GM10248 (cell line): ENCODE measurements around the gene RUBCN.
"Not testable (repeated sequence)": the region's sequence is repeated elsewhere in the genome, so short reads cannot be mapped to it uniquely, and the experiment has no call there.

Experiments
- CTCF ChIA-PET: fragments of 300-600 bp; sonication (Branson Sonifier 250); formaldehyde crosslinking; extraction: SDS; loops from one replicate; lab custom pipeline; 2021; ENCODE audit warnings: antibody characterized with exemption; lab: Yijun Ruan, JAX
- POLR2A ChIA-PET: fragments of 350-650 bp; sonication (Branson Sonifier 250); formaldehyde crosslinking; extraction: SDS; loops from one replicate; lab custom pipeline; 2020; ENCODE audit warnings: antibody characterized with exemption; lab: Yijun Ruan, JAX
- DNase-seq: peaks from one replicate; pipeline ENCODE4 v3.0.0; 2012; ENCODE audit errors: extremely low spot score
- TF ChIP-seq, protein P1 (sequence below): IDR thresholded peaks from 2 replicates; pipeline ENCODE4 v1.5.1; 2012; ENCODE audit warnings: mild to moderate bottlenecking, low read depth; ENCODE audit errors: extremely low read depth, missing control alignments, control extremely low read depth

Gene RUBCN

DNA sequence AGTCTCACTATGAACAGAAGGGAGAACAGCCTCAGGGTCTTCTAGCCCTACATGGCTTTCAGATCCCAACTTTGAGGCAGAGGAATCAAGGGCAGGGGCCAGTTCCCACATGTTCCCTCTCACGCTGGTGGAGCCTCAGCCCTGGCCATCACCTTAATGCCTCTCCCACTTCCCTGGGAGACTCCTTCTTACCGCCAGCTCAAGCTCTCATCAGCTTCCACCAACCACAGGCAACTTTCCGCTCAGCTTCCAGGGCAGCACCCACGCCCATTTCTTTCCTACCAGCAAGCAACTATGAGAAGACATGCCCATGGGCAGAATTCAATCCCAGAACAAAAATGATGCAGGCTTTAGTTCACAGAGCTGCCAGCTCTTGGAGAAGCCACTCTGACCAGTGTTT lies 63.5 kb downstream of the RUBCN start:
- POLR2A ChIA-PET: no interaction called here
- CTCF ChIA-PET: interaction anchor here (1.0 to 1.8 kb wide), 6 partner anchors 11 to 74 kb away, joined by 3 to 8 read pairs (median 3); no protein-coding TSS in a partner anchor
- no peak for DNase-seq
- TF ChIP-seq, protein P1, sequence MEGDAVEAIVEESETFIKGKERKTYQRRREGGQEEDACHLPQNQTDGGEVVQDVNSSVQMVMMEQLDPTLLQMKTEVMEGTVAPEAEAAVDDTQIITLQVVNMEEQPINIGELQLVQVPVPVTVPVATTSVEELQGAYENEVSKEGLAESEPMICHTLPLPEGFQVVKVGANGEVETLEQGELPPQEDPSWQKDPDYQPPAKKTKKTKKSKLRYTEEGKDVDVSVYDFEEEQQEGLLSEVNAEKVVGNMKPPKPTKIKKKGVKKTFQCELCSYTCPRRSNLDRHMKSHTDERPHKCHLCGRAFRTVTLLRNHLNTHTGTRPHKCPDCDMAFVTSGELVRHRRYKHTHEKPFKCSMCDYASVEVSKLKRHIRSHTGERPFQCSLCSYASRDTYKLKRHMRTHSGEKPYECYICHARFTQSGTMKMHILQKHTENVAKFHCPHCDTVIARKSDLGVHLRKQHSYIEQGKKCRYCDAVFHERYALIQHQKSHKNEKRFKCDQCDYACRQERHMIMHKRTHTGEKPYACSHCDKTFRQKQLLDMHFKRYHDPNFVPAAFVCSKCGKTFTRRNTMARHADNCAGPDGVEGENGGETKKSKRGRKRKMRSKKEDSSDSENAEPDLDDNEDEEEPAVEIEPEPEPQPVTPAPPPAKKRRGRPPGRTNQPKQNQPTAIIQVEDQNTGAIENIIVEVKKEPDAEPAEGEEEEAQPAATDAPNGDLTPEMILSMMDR: no peak

DNA sequence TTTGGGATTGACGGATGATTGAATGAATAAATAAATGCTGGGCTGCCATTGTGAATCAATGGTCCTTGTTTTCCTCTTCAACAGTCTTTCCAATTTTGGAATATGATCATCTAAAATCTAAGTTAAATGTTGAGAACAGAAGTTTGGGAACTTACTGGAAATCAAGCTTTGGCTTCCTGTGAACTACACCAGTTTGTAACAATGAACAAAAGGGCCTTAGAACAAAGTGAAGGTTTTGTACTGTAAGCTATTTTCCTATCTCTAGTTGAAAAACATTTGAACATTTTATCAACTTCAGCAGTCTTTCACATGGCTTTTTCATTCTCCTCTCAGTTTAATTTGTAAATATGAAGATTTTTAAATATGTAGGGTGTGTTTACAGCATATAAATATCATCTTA lies 66.3 kb downstream of the RUBCN start:
- CTCF ChIA-PET: interaction anchor here (1.0 to 2.8 kb wide), 3 partner anchors 12 to 71 kb away, joined by 4 to 12 read pairs (median 9); no protein-coding TSS in a partner anchor
- TF ChIP-seq, protein P1: no peak
- POLR2A ChIA-PET: no interaction called here
- no peak for DNase-seq

DNA sequence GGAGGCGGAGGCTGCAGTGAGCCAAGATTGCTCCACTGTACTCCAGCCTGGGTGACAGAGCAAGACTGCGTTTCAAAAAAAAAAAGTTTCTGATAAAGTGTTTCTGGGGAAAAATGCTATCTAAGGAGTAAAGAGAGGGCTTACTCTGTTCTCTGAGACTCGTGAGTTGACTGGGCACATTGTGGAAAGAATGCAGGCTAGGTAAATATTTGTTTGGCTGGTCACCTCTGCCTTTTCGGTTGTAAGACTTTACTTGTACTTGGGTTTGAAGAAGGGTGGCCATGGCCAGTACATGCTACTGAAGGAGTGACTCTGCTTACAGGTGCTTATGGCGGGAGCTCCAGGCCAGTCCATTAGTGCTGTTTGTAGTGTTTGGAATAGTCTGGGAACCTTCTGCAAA lies 68.7 kb downstream of the RUBCN start:
- ChIA-PET CTCF (interaction anchor here (1.6 kb wide), 1 partner anchor 69 kb away, joined by 4 read pairs; no protein-coding TSS in a partner anchor), POLR2A (no interaction called here)
- no peak for DNase-seq
- TF ChIP-seq, protein P1: no peak

DNA sequence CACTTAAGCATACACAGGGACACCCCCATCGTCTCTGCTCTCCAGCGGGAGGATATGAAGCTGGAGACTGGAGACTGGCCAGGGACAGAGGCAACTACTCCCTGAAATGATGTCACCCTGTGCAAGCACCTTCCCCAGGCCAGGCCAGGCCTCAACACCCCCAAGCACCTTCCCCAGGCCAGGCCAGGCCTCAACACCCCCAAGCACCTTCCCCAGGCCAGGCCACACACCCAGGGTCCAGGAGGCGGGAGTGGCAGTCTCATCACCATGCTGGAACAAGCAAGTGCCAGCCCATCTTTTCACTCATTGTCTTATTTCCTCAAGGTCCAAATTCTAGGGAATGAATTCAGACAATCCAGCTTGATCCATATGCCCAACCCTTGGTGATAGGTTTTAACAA lies 69.4 kb downstream of the RUBCN start:
- CTCF ChIA-PET: interaction anchor here (1.6 kb wide), 1 partner anchor 68 kb away, joined by 4 read pairs; no protein-coding TSS in a partner anchor
- POLR2A ChIA-PET, DNase-seq: not testable (repeated sequence)

DNA sequence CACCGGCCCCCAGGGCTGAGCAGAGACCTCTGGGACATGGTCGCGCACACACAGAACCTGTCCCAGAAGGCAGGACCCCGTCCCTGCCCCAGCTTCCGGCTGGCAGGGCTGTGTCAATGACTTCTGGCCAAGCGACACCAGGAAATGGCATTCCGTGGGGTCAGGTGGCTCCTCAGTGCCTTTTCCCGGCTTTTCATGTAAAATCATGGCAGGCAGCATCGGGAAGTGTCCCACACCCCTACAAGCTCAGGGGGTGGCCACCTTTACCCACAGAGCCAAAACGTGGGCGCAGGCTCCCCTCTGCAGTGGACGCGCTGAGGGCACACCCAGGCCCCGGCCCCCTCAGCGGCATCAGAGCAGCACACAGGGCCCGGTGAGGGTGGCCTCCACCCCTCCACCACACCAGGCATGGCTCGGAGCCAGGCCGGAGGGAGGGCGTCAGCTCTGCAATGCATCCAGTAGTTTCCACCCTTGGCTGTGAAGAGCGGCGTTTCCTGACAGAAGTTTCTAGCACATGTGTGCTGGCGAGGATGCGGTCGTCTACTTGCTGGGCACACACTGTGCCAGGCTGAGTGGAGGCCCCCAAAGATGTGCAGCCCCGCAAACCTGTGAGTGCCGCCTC lies 70.4 kb downstream of the RUBCN start:
- CTCF ChIA-PET, POLR2A ChIA-PET: not testable (repeated sequence)

DNA sequence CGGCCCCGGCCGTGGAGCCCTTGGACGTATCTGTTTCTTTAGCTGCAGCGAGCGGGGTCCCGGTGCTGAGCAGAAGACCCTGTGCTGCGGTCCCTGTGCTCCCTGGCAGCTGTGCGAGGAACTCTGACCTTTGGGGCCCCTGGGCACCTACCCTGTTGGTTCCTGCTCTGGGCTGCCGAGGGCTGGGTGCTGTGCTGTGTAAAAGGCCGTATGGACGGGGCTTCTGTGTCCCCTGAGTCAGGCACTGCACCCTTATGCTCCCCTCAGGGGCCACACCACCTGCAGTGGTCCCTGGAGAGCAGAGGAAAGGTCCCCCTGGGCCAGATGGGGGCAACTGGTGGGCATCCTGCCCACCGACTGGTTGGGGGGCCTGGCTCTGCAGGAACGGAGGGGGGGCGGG lies 71.2 kb downstream of the RUBCN start:
- POLR2A ChIA-PET, CTCF ChIA-PET, DNase-seq: not testable (repeated sequence)

More for the DNA sequence above, 70.4 kb downstream of the RUBCN start:
- DNase-seq: not testable (repeated sequence)

DNA sequence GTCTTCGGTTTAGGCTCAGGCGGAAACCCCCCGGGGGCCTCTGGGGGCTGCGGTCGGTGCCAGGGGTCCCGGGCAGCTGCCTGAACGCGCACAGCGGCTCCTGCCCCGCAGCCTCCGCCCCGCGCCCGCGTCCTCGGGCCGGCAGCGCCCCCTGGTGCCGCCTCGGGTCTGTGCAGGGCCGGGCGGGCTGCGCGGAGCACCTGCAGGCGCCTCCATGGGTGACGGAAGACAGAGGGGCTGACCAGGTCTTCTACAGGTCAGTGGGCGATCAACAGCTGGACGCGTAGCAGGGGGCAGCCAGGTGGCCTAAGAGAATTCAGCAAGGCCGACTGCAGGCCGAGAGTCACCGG lies 71.6 kb downstream of the RUBCN start:
- CTCF ChIA-PET, DNase-seq, POLR2A ChIA-PET: not testable (repeated sequence)

DNA sequence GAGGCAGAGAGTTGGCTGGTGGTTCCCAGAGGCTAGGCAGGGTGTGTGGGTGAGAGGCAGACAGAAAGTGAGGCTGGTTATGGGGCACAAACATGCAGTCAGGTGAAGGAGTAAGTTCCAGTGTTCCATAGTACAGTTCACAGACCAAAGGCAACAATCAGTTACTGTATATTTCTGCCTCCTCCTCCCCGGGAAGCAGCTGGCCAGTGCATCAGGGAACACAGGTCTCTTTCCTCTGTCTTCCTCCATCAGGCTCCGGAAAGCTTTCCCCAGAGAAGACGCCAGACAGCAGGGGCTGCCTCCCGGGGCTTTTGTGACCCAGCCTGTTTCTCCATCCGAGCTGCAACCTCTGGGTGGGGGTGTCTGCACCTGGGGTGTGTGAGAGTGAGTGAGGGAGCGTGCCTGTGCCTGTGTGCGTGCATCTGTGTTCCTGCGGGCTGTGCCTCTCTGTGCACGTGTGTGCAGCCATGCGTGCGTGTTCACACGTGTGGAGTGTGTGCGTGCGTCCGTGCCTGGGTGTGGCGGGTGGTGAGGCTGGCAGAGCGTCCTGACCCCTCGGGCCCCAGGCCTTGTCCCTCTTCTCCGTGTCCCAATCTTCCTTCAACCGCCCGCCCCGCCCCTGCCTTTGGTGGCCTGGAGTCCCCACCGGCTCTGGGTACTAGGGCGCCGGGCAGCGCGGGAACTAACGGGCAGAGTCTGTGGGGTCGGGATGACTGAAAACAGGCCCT lies 72.1 kb downstream of the RUBCN start:
- POLR2A ChIA-PET, DNase-seq, CTCF ChIA-PET: not testable (repeated sequence)

DNA sequence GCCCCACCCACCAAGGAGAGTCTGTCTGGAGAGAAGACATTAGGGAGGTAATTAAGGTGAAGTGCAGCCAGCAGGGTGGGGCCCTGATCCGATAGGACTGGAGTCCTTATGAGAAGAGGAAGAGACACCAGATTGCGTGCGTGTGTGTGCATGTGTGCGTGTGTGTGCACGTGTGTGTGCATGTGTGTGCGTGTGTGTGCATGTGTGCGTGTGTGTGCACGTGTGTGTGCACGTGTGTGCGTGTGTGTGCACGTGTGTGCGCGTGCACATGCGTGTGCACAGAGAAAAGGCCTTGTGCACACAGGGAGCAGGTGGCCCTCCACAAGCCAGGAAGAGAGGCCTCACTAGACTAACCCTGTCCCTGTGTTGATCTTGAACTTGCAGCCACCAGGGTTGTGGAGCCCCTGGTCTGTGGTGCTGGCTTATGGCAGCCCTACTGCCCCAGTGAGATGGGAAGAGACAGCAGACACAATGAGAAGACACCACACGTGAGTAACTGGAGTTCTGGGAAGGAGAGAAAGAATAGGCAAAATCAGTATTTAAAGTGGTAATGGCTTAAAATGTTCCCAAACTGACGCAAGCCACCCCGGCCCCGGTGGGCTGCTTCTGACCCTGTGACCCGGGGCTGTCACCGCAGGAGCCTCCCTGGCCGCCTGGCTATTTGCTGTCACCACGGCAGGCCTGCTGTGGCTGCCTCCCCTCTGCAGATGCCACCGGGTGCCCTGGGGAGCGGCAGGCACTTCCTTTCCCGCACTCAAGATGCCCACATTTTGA lies 73.2 kb downstream of the RUBCN start:
- POLR2A ChIA-PET, CTCF ChIA-PET: not testable (repeated sequence)

DNA sequence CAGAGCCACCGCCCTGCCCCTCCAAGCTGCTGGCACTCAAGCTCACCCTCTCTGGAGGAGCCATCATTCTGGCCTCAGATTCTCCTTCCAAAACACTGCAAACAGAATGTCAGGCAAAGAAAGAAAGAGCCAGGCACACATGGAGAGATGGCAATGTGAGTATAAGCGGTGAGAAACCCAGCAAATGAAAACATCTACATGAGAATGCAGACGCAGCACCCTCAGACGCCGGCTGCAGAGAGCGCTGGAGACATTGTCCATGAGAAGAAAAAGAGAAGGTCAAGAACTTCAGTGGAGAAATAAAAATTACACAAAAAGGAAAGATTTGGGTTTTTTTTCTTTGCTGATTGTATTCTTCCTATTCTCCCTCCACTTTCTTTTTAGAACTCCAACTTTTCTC lies 74.4 kb downstream of the RUBCN start:
- POLR2A ChIA-PET, DNase-seq: not testable (repeated sequence)
- CTCF ChIA-PET: interaction anchor here (1.1 kb wide), 1 partner anchor 12 kb away, joined by 3 read pairs; no protein-coding TSS in a partner anchor

More for the DNA sequence above, 73.2 kb downstream of the RUBCN start:
- DNase-seq: not testable (repeated sequence)

DNA sequence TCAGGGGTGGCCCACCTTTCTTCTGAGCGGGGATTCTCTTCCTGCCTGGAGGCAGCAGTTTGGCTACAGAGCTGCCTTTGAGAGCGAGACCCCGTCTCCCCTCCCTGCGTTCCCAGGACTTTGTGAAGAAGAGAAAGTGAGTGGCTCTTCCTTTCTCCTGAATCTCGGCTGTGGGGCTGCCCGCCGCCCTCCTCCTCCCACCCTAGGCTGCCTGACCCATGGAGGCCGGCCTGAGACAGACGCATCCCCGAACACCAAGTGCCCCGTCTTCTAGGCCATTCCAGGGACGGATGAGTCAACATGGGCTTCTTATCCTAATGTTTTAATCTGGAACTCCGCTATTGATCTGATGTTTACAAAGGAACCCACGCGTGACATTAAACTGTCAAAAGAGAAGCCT lies 74.8 kb downstream of the RUBCN start:
- CTCF ChIA-PET: interaction anchor here (1.1 kb wide), 1 partner anchor 12 kb away, joined by 3 read pairs; no protein-coding TSS in a partner anchor
- POLR2A ChIA-PET, DNase-seq: not testable (repeated sequence)

DNA sequence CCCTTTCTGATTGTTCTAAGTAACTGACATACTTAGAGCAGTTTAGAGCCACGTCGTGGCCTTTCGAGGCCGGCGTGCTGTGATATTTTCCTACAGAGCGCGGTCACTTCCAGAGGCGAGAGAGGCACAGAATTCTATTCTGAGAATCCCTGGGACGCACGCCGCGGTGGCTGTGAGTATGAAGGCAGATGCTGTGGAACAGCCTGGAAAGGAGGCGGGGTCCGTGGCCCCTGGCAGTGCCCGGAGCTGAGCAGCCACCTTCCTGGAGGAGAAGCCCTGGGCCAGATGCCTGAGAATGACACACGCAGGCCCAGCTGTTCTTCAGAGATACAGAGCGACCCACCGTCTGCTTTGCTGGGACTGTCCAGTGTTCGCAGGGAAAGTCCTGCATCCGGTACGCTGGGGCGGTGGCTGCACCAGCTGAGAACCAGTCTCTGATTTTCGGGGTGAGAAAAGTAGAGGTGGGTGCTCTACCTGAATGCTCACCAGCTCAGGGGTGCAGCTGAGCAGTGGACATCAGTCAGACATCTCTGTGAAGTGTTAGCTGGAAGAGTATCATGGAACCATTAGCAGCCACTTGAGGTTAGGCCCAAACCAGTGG lies 75.4 kb downstream of the RUBCN start:
- DNase-seq, POLR2A ChIA-PET: not testable (repeated sequence)
- CTCF ChIA-PET: interaction anchor here (1.1 kb wide), 1 partner anchor 13 kb away, joined by 3 read pairs; no protein-coding TSS in a partner anchor

DNA sequence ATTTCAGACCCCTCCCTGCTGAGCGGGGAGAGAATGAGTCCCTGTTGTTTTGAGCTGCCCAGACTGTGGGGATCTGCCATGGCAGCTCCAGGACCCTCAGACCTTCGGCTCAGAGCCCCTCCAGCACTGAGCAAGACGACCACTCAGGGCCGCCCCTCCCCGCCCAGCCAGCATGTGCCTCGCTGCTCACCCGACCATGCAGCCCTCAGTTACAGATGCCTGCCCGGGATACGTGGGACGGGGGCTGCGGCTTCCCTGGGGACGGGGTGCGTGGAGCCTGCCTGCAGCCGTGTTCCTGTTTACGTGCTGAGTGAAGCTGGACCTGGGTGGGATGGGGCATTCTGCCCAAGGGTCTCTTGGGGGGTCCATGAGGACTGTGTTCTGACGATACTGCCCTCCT lies 77.0 kb downstream of the RUBCN start:
- CTCF ChIA-PET, POLR2A ChIA-PET, DNase-seq: not testable (repeated sequence)
